COR-L47 (cell line): Measurements from ENCODE around the gene PPM1K.

Source experiments
- DNase-seq: peaks from one replicate; lab custom pipeline; 2025; lab: John Stamatoyannopoulos, UW

The PPM1K gene

DNA sequence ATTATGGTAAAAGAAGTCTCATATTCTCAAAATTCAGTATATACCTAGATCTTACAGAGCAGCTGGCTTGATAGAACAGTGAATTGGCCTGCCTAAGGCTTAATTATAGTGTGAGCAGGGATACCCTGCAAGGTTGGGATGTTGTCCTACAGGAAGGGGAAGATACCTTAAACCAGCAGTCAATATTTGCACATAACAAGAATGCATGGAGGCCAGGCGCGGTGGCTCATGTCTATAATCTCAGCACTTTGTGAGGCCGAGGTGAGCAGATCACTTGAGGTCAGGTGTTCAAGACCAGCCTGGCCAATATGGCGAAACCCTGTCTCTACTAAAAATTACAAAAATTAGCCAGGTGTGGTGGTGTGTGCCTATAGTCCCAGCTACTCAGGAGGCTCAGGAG is 67.2 kb downstream of the PPM1K start:
- DNase-seq = no peak

DNA sequence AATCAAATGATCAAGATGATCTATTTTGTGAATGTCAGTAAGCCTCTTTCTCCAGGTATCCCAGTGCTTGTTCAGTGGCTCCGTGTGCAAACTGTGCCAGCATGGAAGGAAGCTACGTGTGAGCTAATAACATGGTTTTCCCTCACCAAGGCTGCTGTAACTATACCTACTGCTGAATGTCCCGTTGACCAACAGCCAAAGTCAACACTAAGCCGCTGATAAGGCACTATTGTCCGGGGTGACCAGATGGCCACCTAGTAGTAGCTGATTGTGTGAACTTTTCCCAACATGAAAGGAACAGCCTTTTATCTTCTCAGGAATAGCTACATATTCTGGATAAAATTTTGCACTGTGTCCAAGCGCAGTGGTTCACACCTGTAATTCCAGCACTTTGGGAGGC is 68.0 kb downstream of the PPM1K start:
- DNase-seq = no peak

DNA sequence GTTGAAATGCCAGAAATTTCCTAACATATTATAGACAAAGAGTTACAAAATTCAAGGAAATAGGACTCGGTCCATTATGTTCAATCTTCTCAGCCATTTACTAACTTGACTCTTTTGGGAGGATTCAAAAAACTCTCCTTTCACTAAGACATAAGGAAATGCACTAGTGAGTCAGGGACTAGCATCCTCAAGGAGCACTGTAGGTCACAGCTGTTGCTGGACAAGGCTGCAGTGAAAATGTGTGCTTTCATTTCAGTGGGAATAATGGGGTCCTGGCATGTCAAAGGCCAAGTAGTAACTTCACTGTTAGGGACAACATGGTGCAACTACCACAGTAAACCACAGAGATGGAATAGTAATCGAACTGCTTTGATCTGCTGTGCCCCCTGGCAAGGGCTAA is 69.0 kb downstream of the PPM1K start:
- DNase-seq = no peak

DNA sequence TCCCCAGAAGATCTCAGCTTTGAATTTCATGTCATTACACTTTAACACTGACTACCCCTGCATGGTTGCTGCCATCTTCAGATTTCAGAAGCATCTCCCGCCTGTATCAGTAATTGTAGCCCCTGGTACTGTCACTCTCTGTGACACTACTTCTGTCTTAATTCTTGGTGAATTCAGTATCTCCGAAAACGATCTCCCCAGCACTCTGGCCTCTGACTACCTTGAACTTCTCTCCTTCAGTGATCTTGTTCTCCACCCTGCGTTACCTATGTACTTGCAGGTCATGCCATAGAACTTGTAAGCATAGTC is 72.2 kb downstream of the PPM1K start:
- DNase-seq = no peak

DNA sequence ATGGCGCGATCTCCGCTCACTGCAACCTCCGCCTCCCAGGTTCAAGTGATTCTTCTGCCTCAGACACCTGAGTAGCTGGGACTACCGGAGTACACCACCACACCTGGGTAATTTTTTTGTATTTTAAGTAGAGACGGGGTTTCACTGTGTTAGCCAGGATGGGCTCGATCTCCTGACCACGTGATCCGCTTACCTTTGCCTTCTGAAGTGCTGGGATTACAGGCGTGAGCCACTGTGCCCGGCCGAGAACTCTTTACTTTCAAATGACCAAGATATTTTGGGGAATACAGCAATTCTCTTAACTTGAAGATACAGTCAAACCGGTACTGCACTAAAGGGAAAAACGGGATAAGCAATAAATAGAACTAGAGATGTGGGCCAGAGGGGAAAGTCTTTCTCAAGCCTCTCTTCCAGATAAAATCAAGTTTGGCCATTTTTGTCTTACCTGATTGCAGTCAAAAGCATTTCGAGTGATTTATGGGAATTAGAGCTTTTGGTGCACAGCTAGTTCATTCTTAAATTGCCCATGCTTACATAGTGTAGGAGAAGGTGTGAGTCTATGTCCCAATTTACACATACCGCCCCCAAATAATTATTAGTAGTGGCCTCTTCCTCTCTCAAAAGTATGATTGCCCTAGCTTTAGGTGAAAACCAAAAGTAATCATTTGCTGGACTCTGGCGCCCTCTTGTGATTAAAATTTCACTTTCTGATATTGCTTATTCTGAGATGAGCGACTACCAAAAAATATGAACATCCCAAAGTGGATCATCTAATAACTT is 72.7 kb downstream of the PPM1K start:
- peak; percentile 30 for DNase-seq

DNA sequence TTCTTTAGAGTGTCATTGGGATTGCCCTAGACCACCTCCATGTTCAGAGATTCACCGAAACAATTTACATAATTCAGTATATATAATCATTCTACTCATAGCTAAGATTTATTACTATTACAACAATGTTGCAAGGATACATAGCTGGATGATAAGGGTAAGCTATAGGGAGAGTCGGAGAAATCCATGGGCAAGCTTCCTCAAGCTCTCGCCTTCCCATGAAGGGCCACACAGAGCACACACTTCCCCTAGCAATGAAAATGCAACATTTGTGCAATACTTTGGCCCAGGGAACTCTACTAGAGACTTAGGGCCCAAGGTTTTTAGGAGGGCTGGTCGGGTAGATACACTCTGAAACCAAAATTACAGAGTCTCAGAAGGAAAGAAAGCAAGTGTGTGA is 76.2 kb downstream of the PPM1K start:
- DNase-seq = no peak
